B cell (primary cell): ENCODE measurements around the gene FAM20C. TPM values are rescaled to one million over a fixed set of nuclear protein-coding genes. Genes with fewer than 3 reads are reported as not detected.

Source experiments
- ATAC-seq: fragments of 200-7000 bp; cut with Tn5 transposase; one replicate; pipeline ENCODE4 v1.10.0; 2021; ENCODE audit warnings: low read depth, mild to moderate bottlenecking, moderate number of reproducible peaks, moderate library complexity
- CTCF ChIA-PET: fragments of 350-600 bp; sonication (Branson Sonifier 250); formaldehyde crosslinking; loops from one replicate; lab custom pipeline; 2021; ENCODE audit warnings: antibody characterized with exemption, inconsistent platforms; lab: Charles Lee
- POLR2A ChIA-PET: fragments of 350-600 bp; sonication (Branson Sonifier 250); formaldehyde crosslinking; loops from one replicate; lab custom pipeline; 2021; ENCODE audit warnings: antibody characterized with exemption; lab: Charles Lee
- DNase-seq: peaks from one replicate; pipeline ENCODE4 v3.0.0; 2013
- H2AFZ ChIP-seq: 2 replicates; pipeline ENCODE4 v1.6.1; 2012; ENCODE audit warnings: mild to moderate bottlenecking, low read depth, low read length; ENCODE audit not compliant: insufficient read depth, poor library complexity, severe bottlenecking
- H3K27ac ChIP-seq, 2 donors: 1 replicate in 1 of 2; 2 replicates in 1 of 2; pipeline ENCODE4 v1.5.1; 2012 to 2013; ENCODE audit warnings: low read length in 2 of 2, mild to moderate bottlenecking in 2 of 2, moderate library complexity in 1 of 2
- H3K27me3 ChIP-seq, 4 experiments: fragments of 200-600 bp in 1 of 4; sonication (generic) in 1 of 4; replicated peaks in 1 of 4; 1 replicate in 2 of 4; 2 replicates in 2 of 4; pipeline versions ENCODE4 v1.6.1 to v1.7.0; 2013 to 2016; ENCODE audit warnings: low read length in 3 of 4, mild to moderate bottlenecking in 2 of 4, mixed read lengths in 1 of 4, moderate library complexity in 1 of 4; ENCODE audit not compliant: insufficient read depth in 4 of 4, control insufficient read depth in 3 of 4; ENCODE audit errors: control extremely low read depth in 1 of 4
- H3K36me3 ChIP-seq, 2 experiments: replicated peaks in 1 of 2; 1 replicate in 1 of 2; 2 replicates in 1 of 2; pipeline versions ENCODE4 v1.6.1 to v1.7.1; 2013; ENCODE audit warnings: low read length in 1 of 2; ENCODE audit not compliant: insufficient read depth in 2 of 2, control insufficient read depth in 1 of 2; ENCODE audit errors: control extremely low read depth in 1 of 2, extremely low read depth in 1 of 2
- H3K4me1 ChIP-seq, 2 donors: fragments of 200-600 bp in 1 of 2; sonication (generic) in 1 of 2; 1 replicate in 1 of 2; 2 replicates in 1 of 2; pipeline versions ENCODE4 v1.5.1 to v1.6.1; 2013 to 2017; ENCODE audit warnings: low read length in 2 of 2; ENCODE audit not compliant: control insufficient read depth in 2 of 2, insufficient read depth in 2 of 2
- H3K4me2 ChIP-seq: replicated peaks from 2 replicates; pipeline ENCODE3; 2012; ENCODE audit warnings: mild to moderate bottlenecking, low read depth, low read length; ENCODE audit not compliant: poor library complexity, severe bottlenecking
- H3K4me3 ChIP-seq, 5 experiments: fragments of 200-600 bp in 1 of 5; sonication (generic) in 1 of 5; 1 replicate in 3 of 5; 2 replicates in 2 of 5; pipeline versions ENCODE4 v1.5.1 to v1.7.0; 2011 to 2016; ENCODE audit warnings: low read length in 4 of 5, mild to moderate bottlenecking in 4 of 5, low read depth in 2 of 5, control low read depth in 1 of 5, moderate library complexity in 1 of 5; ENCODE audit not compliant: insufficient read depth in 1 of 5; ENCODE audit errors: control extremely low read depth in 1 of 5, extremely low read depth in 1 of 5
- H3K79me2 ChIP-seq: fragments of 200-600 bp; sonication (generic); one replicate; pipeline ENCODE4 v1.6.0; 2016; ENCODE audit warnings: low read length; ENCODE audit not compliant: control insufficient read depth, insufficient read depth
- H3K9ac ChIP-seq: fragments of 200-600 bp; sonication (generic); 2 replicates; pipeline ENCODE4 v1.6.1; 2017; ENCODE audit warnings: mild to moderate bottlenecking, low read length, moderate library complexity
- H3K9me3 ChIP-seq, 3 donors: one replicate each; pipeline versions ENCODE4 v1.6.1 to v1.7.1; 2013; ENCODE audit warnings: low read length in 2 of 3; ENCODE audit not compliant: control insufficient read depth in 2 of 3, insufficient read depth in 1 of 3; ENCODE audit errors: control extremely low read depth in 1 of 3
- H4K20me1 ChIP-seq: 2 replicates; pipeline ENCODE4 v1.6.0; 2012; ENCODE audit warnings: mild to moderate bottlenecking, low read length; ENCODE audit not compliant: insufficient read depth, control insufficient read depth, poor library complexity, severe bottlenecking
- H3K27ac Mint-ChIP-seq: one replicate; pipeline ENCODE4 v1.8.0; 2021; ENCODE audit warnings: mixed read lengths
- H3K27me3 Mint-ChIP-seq: one replicate; pipeline ENCODE4 v1.8.0; 2021; ENCODE audit warnings: mixed read lengths
- H3K4me1 Mint-ChIP-seq: one replicate; pipeline ENCODE4 v1.8.0; 2021; ENCODE audit warnings: mixed read lengths
- H3K4me3 Mint-ChIP-seq: one replicate; pipeline ENCODE4 v1.8.0; 2021; ENCODE audit warnings: mixed read lengths
- H3K9me3 Mint-ChIP-seq: one replicate; pipeline ENCODE4 v1.8.0; 2022; ENCODE audit warnings: mixed read lengths; ENCODE audit not compliant: insufficient read depth
- EZH2 ChIP-seq: IDR thresholded peaks from 2 replicates; pipeline ENCODE4 v1.6.1; 2012; ENCODE audit warnings: borderline replicate concordance, low read depth, mild to moderate bottlenecking, moderate library complexity, low read length; ENCODE audit not compliant: insufficient read depth, poor library complexity, severe bottlenecking
- WGBS: methylation state at CpG from one replicate; pipeline ENCODE4 v1.1.5; 2013; ENCODE audit warnings: missing lambda C conversion rate; ENCODE audit not compliant: insufficient coverage; 5-methylcytosine and 5-hydroxymethylcytosine counted together
- intact Hi-C: fragments of 100-400 bp; cut with micrococcal nuclease; formaldehyde crosslinking; loops from one replicate; pipeline ENCODE4 v1.10.0; 2022
- polyA plus RNA-seq: library from polyadenylated mRNA; depleted of rRNA; stranded (reverse); fragments of >200 nt; gene quantifications from 2 replicates; pipeline ENCODE4 v1.2.3, GENCODE V29; 2012
- total RNA-seq, 2 donors: library from RNA; stranded (reverse); fragments of 120-200 nt in 1 of 2; gene quantifications; 1 replicate in 1 of 2; 2 replicates in 1 of 2; pipeline versions ENCODE4 v1.2.3 to v1.2.4, GENCODE V29; 2013 to 2022
- TF ChIP-seq, protein P1 (sequence below): fragments of 200-600 bp; IDR thresholded peaks from one replicate; pipeline ENCODE4 v1.8.0; 2022; ENCODE audit warnings: antibody characterized with exemption, mild to moderate bottlenecking

Gene FAM20C
- total and polyA plus RNA-seq, 2 donors (not counting 1 experiment from before 2014, with no cell fraction given), result 0.54 to 0.81 TPM

DNA sequence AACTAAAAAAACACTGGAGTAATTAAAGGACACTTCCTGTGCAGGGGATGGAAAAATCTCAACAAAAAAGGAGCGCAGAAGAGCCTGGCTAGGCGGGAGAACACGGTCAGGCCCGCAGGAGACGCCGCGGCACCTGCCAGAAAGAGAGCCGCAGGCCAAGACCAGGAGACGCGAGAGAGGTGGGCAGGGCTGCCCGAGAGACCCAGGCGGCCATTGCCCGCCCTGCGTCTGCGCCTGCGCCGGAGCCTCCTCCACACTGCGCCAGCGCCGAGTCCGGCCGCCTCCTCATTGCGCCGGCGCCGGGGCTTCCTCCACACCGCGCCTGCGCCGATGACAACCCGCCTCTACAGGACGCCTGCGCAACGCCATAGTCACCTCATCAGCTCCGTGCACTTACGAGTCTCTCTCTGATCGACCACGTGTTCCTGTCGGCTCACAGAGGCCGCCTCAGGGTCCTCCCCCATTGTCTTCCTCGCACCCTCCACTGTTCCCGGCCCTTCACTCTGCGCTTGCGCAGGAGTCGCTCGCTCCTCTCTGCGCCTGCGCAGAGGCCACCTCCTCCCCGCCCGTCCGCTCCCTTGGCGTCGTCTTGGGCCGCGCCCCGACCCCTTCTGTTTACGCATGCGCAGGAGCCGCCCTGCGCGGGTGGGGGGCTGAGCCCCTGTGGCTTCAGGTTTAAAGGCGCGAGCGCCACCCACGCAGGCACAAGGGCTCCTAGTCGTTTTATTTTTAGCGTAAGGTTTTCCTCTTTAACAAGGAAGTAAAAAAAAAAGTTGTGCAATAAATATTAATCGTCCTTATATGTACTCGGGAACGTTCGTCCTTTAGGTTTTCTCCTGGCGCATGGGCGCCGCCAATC is 43.2 kb upstream of the FAM20C start:
- ATAC-seq, result peak; percentile 95
- CTCF ChIA-PET, result no interaction called here
- Histone ChIP-seq H3K9ac (peak overlapping the region; percentile 71), H2AFZ (peak overlapping the region; percentile 96), H3K27me3 (no peaks in the 10 kb centered on the region), H3K4me1 (peaks cover 25 to 27% of the 10 kb centered on the region in 2 donors), H3K36me3 (no peaks in the 10 kb centered on the region), H3K4me3 (peak overlapping the region; percentile 60 to 68 (median 68)), H4K20me1 (no peaks in the 10 kb centered on the region), H3K9me3 (peaks cover 0 to 22% (median 2%) of the 10 kb centered on the region in 3 donors), H3K27ac (peak overlapping the region; percentile 91 to 93), H3K79me2 (no peaks in the 10 kb centered on the region), H3K4me2 (peak overlapping the region; percentile 97)
- TF ChIP-seq, protein P1, sequence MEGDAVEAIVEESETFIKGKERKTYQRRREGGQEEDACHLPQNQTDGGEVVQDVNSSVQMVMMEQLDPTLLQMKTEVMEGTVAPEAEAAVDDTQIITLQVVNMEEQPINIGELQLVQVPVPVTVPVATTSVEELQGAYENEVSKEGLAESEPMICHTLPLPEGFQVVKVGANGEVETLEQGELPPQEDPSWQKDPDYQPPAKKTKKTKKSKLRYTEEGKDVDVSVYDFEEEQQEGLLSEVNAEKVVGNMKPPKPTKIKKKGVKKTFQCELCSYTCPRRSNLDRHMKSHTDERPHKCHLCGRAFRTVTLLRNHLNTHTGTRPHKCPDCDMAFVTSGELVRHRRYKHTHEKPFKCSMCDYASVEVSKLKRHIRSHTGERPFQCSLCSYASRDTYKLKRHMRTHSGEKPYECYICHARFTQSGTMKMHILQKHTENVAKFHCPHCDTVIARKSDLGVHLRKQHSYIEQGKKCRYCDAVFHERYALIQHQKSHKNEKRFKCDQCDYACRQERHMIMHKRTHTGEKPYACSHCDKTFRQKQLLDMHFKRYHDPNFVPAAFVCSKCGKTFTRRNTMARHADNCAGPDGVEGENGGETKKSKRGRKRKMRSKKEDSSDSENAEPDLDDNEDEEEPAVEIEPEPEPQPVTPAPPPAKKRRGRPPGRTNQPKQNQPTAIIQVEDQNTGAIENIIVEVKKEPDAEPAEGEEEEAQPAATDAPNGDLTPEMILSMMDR, result no peak
- no peak for TF ChIP-seq EZH2
- H3K27ac Mint-ChIP-seq, result peak overlapping the region; percentile 98
- intact Hi-C loops, result no loop called here
- WGBS, result under 1% methylated on average over 70 of the region's 74 CpGs
- peak overlapping the region; percentile 88 for H3K4me3 Mint-ChIP-seq
- H3K27me3 Mint-ChIP-seq, result no peaks in the 10 kb centered on the region
- DNase-seq, result peak; percentile 99
- POLR2A ChIA-PET, result no interaction called here
- H3K9me3 Mint-ChIP-seq, result no peaks in the 10 kb centered on the region
- H3K4me1 Mint-ChIP-seq, result peaks cover 34% of the 10 kb centered on the region
